ENCODE measurements around the gene CHFR.
"Not testable (repeated sequence)": the region's sequence is repeated elsewhere in the genome, so short reads cannot be mapped to it uniquely, and the experiment has no call there.

The CHFR gene

GRCh38 chr12:132807295-132808092, 79.9 kb downstream of the CHFR start:
- Histone ChIP-seq H2AFZ (ENCODE audit: low read length, unreplicated experiment) (no peak overlapping the region), H3K4me3 (ENCODE audit: low read depth, low read length) (no peak overlapping the region), H3K36me3 (ENCODE audit: insufficient read depth, low read length) (peaks cover 43% of the 10 kb centered on the region), H3K4me1 (ENCODE audit: control insufficient read depth, insufficient read depth, low read length, unreplicated experiment) (no peaks in the 10 kb centered on the region), H3K27ac (ENCODE audit: low read depth, low read length) (no peak overlapping the region), H3K79me2 (ENCODE audit: control insufficient read depth, insufficient read depth, low read length, unreplicated experiment) (peaks cover 42% of the 10 kb centered on the region), H3K27me3 (ENCODE audit: insufficient read depth, low read length) (no peaks in the 10 kb centered on the region)

- H3K79me2 ChIP-seq (ENCODE audit: control insufficient read depth, insufficient read depth, low read length, unreplicated experiment) = peaks cover 40% of the 10 kb centered on the region
Measured at GRCh38 chr12:132806857-132807256, 80.5 kb downstream of the CHFR start.

GRCh38 chr12:132804426-132804861, 83.0 kb downstream of the CHFR start:
- H3K27ac ChIP-seq (ENCODE audit: low read depth, low read length) = no peak overlapping the region
- H3K27me3 ChIP-seq (ENCODE audit: insufficient read depth, low read length) = no peaks in the 10 kb centered on the region
- no peak overlapping the region for H2AFZ ChIP-seq (ENCODE audit: low read length, unreplicated experiment)
- H3K4me3 ChIP-seq (ENCODE audit: low read depth, low read length) = no peak overlapping the region
- peaks cover 49% of the 10 kb centered on the region for H3K36me3 ChIP-seq (ENCODE audit: insufficient read depth, low read length)
- peaks cover 44% of the 10 kb centered on the region for H3K79me2 ChIP-seq (ENCODE audit: control insufficient read depth, insufficient read depth, low read length, unreplicated experiment)
- H3K4me1 ChIP-seq (ENCODE audit: control insufficient read depth, insufficient read depth, low read length, unreplicated experiment) = no peaks in the 10 kb centered on the region

More at GRCh38 chr12:132806857-132807256, 80.5 kb downstream of the CHFR start:
- no peaks in the 10 kb centered on the region for H3K27me3 ChIP-seq (ENCODE audit: insufficient read depth, low read length)
- no peak overlapping the region for H2AFZ ChIP-seq (ENCODE audit: low read length, unreplicated experiment)
- no peaks in the 10 kb centered on the region for H3K4me1 ChIP-seq (ENCODE audit: control insufficient read depth, insufficient read depth, low read length, unreplicated experiment)
- no peak overlapping the region for H3K27ac ChIP-seq (ENCODE audit: low read depth, low read length)
- H3K36me3 ChIP-seq (ENCODE audit: insufficient read depth, low read length) = peaks cover 39% of the 10 kb centered on the region
- H3K4me3 ChIP-seq (ENCODE audit: low read depth, low read length) = no peak overlapping the region

GRCh38 chr12:132803888-132804287, 83.5 kb downstream of the CHFR start:
- Histone ChIP-seq H2AFZ (ENCODE audit: low read length, unreplicated experiment) (no peak overlapping the region), H3K79me2 (ENCODE audit: control insufficient read depth, insufficient read depth, low read length, unreplicated experiment) (peaks cover 48% of the 10 kb centered on the region), H3K36me3 (ENCODE audit: insufficient read depth, low read length) (peaks cover 54% of the 10 kb centered on the region), H3K4me3 (ENCODE audit: low read depth, low read length) (no peak overlapping the region), H3K4me1 (ENCODE audit: control insufficient read depth, insufficient read depth, low read length, unreplicated experiment) (no peaks in the 10 kb centered on the region), H3K27ac (ENCODE audit: low read depth, low read length) (no peak overlapping the region), H3K27me3 (ENCODE audit: insufficient read depth, low read length) (no peaks in the 10 kb centered on the region)

- Histone ChIP-seq H3K79me2 (ENCODE audit: control insufficient read depth, insufficient read depth, low read length, unreplicated experiment) (peaks cover 46% of the 10 kb centered on the region), H3K27ac (ENCODE audit: low read depth, low read length) (no peak overlapping the region), H2AFZ (ENCODE audit: low read length, unreplicated experiment) (no peak overlapping the region), H3K4me3 (ENCODE audit: low read depth, low read length) (no peak overlapping the region), H3K27me3 (ENCODE audit: insufficient read depth, low read length) (no peaks in the 10 kb centered on the region), H3K4me1 (ENCODE audit: control insufficient read depth, insufficient read depth, low read length, unreplicated experiment) (no peaks in the 10 kb centered on the region), H3K36me3 (ENCODE audit: insufficient read depth, low read length) (peaks cover 54% of the 10 kb centered on the region)
Measured at GRCh38 chr12:132803125-132803524, 84.3 kb downstream of the CHFR start.

- Histone ChIP-seq H3K4me3 (ENCODE audit: low read depth, low read length) (no peak overlapping the region), H3K36me3 (ENCODE audit: insufficient read depth, low read length) (peaks cover 50% of the 10 kb centered on the region), H3K27ac (ENCODE audit: low read depth, low read length) (no peak overlapping the region), H3K79me2 (ENCODE audit: control insufficient read depth, insufficient read depth, low read length, unreplicated experiment) (peaks cover 38% of the 10 kb centered on the region), H3K27me3 (ENCODE audit: insufficient read depth, low read length) (no peaks in the 10 kb centered on the region), H2AFZ (ENCODE audit: low read length, unreplicated experiment) (no peak overlapping the region), H3K4me1 (ENCODE audit: control insufficient read depth, insufficient read depth, low read length, unreplicated experiment) (no peaks in the 10 kb centered on the region)
Measured at GRCh38 chr12:132801741-132802140, 85.7 kb downstream of the CHFR start.

- H2AFZ ChIP-seq (ENCODE audit: low read length, unreplicated experiment) = no peak overlapping the region
- no peaks in the 10 kb centered on the region for H3K4me1 ChIP-seq (ENCODE audit: control insufficient read depth, insufficient read depth, low read length, unreplicated experiment)
- H3K79me2 ChIP-seq (ENCODE audit: control insufficient read depth, insufficient read depth, low read length, unreplicated experiment) = peaks cover 30% of the 10 kb centered on the region
- no peak overlapping the region for H3K27ac ChIP-seq (ENCODE audit: low read depth, low read length)
- H3K4me3 ChIP-seq (ENCODE audit: low read depth, low read length) = no peak overlapping the region
- H3K36me3 ChIP-seq (ENCODE audit: insufficient read depth, low read length) = peaks cover 59% of the 10 kb centered on the region
- no peaks in the 10 kb centered on the region for H3K27me3 ChIP-seq (ENCODE audit: insufficient read depth, low read length)
Measured at GRCh38 chr12:132798836-132799235, 88.6 kb downstream of the CHFR start.

- H3K27me3 ChIP-seq (ENCODE audit: insufficient read depth, low read length) = no peaks in the 10 kb centered on the region
- peaks cover 29% of the 10 kb centered on the region for H3K79me2 ChIP-seq (ENCODE audit: control insufficient read depth, insufficient read depth, low read length, unreplicated experiment)
- H3K36me3 ChIP-seq (ENCODE audit: insufficient read depth, low read length) = peaks cover 56% of the 10 kb centered on the region
Measured at GRCh38 chr12:132797820-132798570, 89.4 kb downstream of the CHFR start.

GRCh38 chr12:132795847-132796246, 91.6 kb downstream of the CHFR start:
- H2AFZ ChIP-seq (ENCODE audit: low read length, unreplicated experiment) = no peak overlapping the region
- no peak overlapping the region for H3K4me3 ChIP-seq (ENCODE audit: low read depth, low read length)
- H3K79me2 ChIP-seq (ENCODE audit: control insufficient read depth, insufficient read depth, low read length, unreplicated experiment) = peaks cover 25% of the 10 kb centered on the region
- no peak overlapping the region for H3K27ac ChIP-seq (ENCODE audit: low read depth, low read length)
- H3K4me1 ChIP-seq (ENCODE audit: control insufficient read depth, insufficient read depth, low read length, unreplicated experiment) = no peaks in the 10 kb centered on the region
- H3K36me3 ChIP-seq (ENCODE audit: insufficient read depth, low read length) = peaks cover 60% of the 10 kb centered on the region
- H3K27me3 ChIP-seq (ENCODE audit: insufficient read depth, low read length) = no peaks in the 10 kb centered on the region

More at GRCh38 chr12:132797820-132798570, 89.4 kb downstream of the CHFR start:
- Histone ChIP-seq H2AFZ (ENCODE audit: low read length, unreplicated experiment) (no peak overlapping the region), H3K27ac (ENCODE audit: low read depth, low read length) (no peak overlapping the region), H3K4me1 (ENCODE audit: control insufficient read depth, insufficient read depth, low read length, unreplicated experiment) (no peaks in the 10 kb centered on the region), H3K4me3 (ENCODE audit: low read depth, low read length) (no peak overlapping the region)

- not testable (repeated sequence) for H3K27me3 ChIP-seq (ENCODE audit: insufficient read depth, low read length); H2AFZ ChIP-seq (ENCODE audit: low read length, unreplicated experiment); H3K27ac ChIP-seq (ENCODE audit: low read depth, low read length); H3K4me3 ChIP-seq (ENCODE audit: low read depth, low read length); H3K4me1 ChIP-seq (ENCODE audit: control insufficient read depth, insufficient read depth, low read length, unreplicated experiment)
- Histone ChIP-seq H3K79me2 (ENCODE audit: control insufficient read depth, insufficient read depth, low read length, unreplicated experiment) (peaks cover 21% of the 10 kb centered on the region), H3K36me3 (ENCODE audit: insufficient read depth, low read length) (peaks cover 57% of the 10 kb centered on the region)
Measured at GRCh38 chr12:132791940-132792339, 95.5 kb downstream of the CHFR start.

- H2AFZ ChIP-seq (ENCODE audit: low read length, unreplicated experiment) = no peak overlapping the region
- H3K4me3 ChIP-seq (ENCODE audit: low read depth, low read length) = no peak overlapping the region
- H3K27me3 ChIP-seq (ENCODE audit: insufficient read depth, low read length) = no peaks in the 10 kb centered on the region
- peaks cover 12% of the 10 kb centered on the region for H3K79me2 ChIP-seq (ENCODE audit: control insufficient read depth, insufficient read depth, low read length, unreplicated experiment)
- H3K27ac ChIP-seq (ENCODE audit: low read depth, low read length) = no peak overlapping the region
- peaks cover 43% of the 10 kb centered on the region for H3K36me3 ChIP-seq (ENCODE audit: insufficient read depth, low read length)
- no peaks in the 10 kb centered on the region for H3K4me1 ChIP-seq (ENCODE audit: control insufficient read depth, insufficient read depth, low read length, unreplicated experiment)
Measured at GRCh38 chr12:132789099-132789471, 98.3 kb downstream of the CHFR start.

Data from ACC112 (cell line).